Gastrocnemius medialis (tissue), 4 donors: ENCODE measurements around the gene PRICKLE2.

Experiments
- POLR2A ChIP-seq, 2 donors: fragments of 450-650 bp; IDR thresholded peaks; one replicate each; pipeline ENCODE4 v1.6.1; 2017; ENCODE audit warnings: antibody characterized with exemption in 2 of 2, mild to moderate bottlenecking in 2 of 2, moderate library complexity in 2 of 2
- TF ChIP-seq, protein P1 (sequence below), 5 experiments: fragments of 450-650 bp in 3 of 5; fragments of 200-600 bp in 2 of 5; sonication (generic) in 2 of 5; IDR thresholded peaks in 4 of 5; conservative IDR thresholded peaks in 1 of 5; 1 replicate in 4 of 5; 2 replicates in 1 of 5; pipeline ENCODE4 v1.5.1; 2016 to 2019; ENCODE audit warnings: antibody characterized with exemption in 5 of 5, mild to moderate bottlenecking in 3 of 5, moderate library complexity in 3 of 5

DNA sequence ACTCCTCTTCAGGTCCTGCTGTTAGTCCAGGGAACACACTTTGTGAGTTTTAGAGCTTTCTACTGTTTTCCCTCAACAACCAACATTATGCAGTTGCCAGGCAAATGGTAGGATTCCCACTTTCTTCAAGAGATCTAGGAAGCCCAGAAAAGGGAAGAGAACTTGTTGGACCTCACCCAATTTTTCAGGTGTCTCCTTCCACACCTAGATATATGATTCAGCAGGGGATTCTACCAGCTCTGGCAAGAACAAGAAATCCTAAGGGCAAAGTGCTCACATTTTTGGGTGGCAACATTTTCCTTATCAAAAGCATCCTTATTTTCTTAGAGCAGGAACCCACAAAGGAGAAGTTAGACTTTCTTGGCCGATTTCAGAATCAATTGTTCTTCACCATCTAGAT is 57.4 kb downstream of the PRICKLE2 start:
- TF ChIP-seq, protein P1, sequence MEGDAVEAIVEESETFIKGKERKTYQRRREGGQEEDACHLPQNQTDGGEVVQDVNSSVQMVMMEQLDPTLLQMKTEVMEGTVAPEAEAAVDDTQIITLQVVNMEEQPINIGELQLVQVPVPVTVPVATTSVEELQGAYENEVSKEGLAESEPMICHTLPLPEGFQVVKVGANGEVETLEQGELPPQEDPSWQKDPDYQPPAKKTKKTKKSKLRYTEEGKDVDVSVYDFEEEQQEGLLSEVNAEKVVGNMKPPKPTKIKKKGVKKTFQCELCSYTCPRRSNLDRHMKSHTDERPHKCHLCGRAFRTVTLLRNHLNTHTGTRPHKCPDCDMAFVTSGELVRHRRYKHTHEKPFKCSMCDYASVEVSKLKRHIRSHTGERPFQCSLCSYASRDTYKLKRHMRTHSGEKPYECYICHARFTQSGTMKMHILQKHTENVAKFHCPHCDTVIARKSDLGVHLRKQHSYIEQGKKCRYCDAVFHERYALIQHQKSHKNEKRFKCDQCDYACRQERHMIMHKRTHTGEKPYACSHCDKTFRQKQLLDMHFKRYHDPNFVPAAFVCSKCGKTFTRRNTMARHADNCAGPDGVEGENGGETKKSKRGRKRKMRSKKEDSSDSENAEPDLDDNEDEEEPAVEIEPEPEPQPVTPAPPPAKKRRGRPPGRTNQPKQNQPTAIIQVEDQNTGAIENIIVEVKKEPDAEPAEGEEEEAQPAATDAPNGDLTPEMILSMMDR (IDR thresholded peaks at IDR 0.05 in 4 of 5, conservative IDR thresholded peaks at IDR 0.05 in 1 of 5) = no peak
- TF ChIP-seq POLR2A (IDR thresholded peaks at IDR 0.05) = no peak
